HL-60 (cell line): ENCODE data around the gene NCL.
A peak's percentile ranks its signal among the peaks of the same experiment; 100 is the strongest.
"Not testable (repeated sequence)": the region's sequence is repeated elsewhere in the genome, so short reads cannot be mapped to it uniquely, and the experiment has no call there.

Experiments
- DNase-seq, 2 experiments: peaks; one replicate each; pipeline ENCODE4 v3.0.0-alpha.2; 2010 to 2020; ENCODE audit warnings: low read depth in 1 of 2, low spot score in 1 of 2
- H3K27ac ChIP-seq: fragments of 250-450 bp; sonication (Bioruptor Pico); replicated peaks from 2 replicates; pipeline ENCODE4 v1.5.1; 2020; ENCODE audit warnings: mild to moderate bottlenecking, moderate library complexity
- H3K27me3 ChIP-seq: fragments of 250-450 bp; sonication (Bioruptor Pico); 2 replicates; pipeline ENCODE4 v1.5.1; 2021; ENCODE audit warnings: mild to moderate bottlenecking, moderate library complexity; ENCODE audit not compliant: insufficient read depth, poor library complexity, severe bottlenecking
- H3K4me3 ChIP-seq: replicated peaks from 2 replicates; pipeline ENCODE4 v1.5.1; 2011; ENCODE audit warnings: mild to moderate bottlenecking, control low read depth, low read length; ENCODE audit not compliant: insufficient read depth
- CTCF ChIP-seq: IDR thresholded peaks from one replicate; pipeline ENCODE4 v1.5.1; 2011; ENCODE audit warnings: low read length, control low read depth, inconsistent platforms; ENCODE audit not compliant: insufficient read depth

The NCL gene

GRCh38 chr2:231405601-231406367, 58.5 kb downstream of the NCL start:
- DNase-seq, H3K27ac ChIP-seq: not testable (repeated sequence)

GRCh38 chr2:231404183-231404578, 60.1 kb downstream of the NCL start:
- not testable (repeated sequence) for H3K27ac ChIP-seq, H3K4me3 ChIP-seq, H3K27me3 ChIP-seq, DNase-seq

More at GRCh38 chr2:231405601-231406367, 58.5 kb downstream of the NCL start:
- H3K27me3 ChIP-seq, H3K4me3 ChIP-seq: not testable (repeated sequence)
- TF ChIP-seq CTCF: peak; percentile 0
